GM12878 (cell line): Measurements from ENCODE around the gene CELF2. TPM values are rescaled to one million over a fixed set of nuclear protein-coding genes. Genes with fewer than 3 reads are reported as not detected.
A peak's percentile ranks its signal among the peaks of the same experiment; 100 is the strongest.

Experiments
- ATAC-seq: fragments of 200-7000 bp; cut with Tn5 transposase; 3 replicates; pipeline ENCODE4 v1.9.1; 2020; ENCODE audit warnings: mild to moderate bottlenecking, moderate library complexity
- BruUV-seq: library from RNA; stranded (reverse); fragments of 400-500 nt; replicated peaks from 2 replicates; lab custom pipeline; 2021; lab: Mats Ljungman, UMichigan
- CTCF ChIA-PET: fragments of 300-600 bp; sonication (Branson Sonifier 250); formaldehyde crosslinking; extraction: SDS; loops from one replicate; lab custom pipeline; 2021; ENCODE audit warnings: inconsistent platforms; lab: Yijun Ruan, JAX
- POLR2A ChIA-PET: fragments of 350-600 bp; formaldehyde crosslinking; extraction: SDS; loops from one replicate; lab custom pipeline; 2021; ENCODE audit warnings: inconsistent platforms; lab: Charles Lee
- RAD21 ChIA-PET: fragments of 300-600 bp; sonication (Branson Sonifier 250); formaldehyde crosslinking; loops from one replicate; lab custom pipeline; 2023; ENCODE audit warnings: antibody characterized with exemption; ENCODE audit not compliant: unreplicated experiment; lab: Charles Lee
- SMC1A ChIA-PET: fragments of 300-600 bp; sonication (Branson Sonifier 250); formaldehyde crosslinking; loops from one replicate; lab custom pipeline; 2023; ENCODE audit not compliant: unreplicated experiment, uncharacterized antibody; lab: Charles Lee
- DNase-seq: peaks from one replicate; pipeline ENCODE4 v3.0.0-alpha.2; 2011; ENCODE audit warnings: low read depth, low spot score
- FAIRE-seq: peaks from 3 replicates; lab custom pipeline; 2011; peaks lifted over from hg19 to GRCh38; lab: Jason Lieb, UNC
- H2AFZ ChIP-seq: 2 replicates; pipeline ENCODE4 v1.6.0; 2011; ENCODE audit warnings: low read depth, low read length, control low read depth; ENCODE audit not compliant: control insufficient read depth
- H3K27ac ChIP-seq: 2 replicates; pipeline ENCODE4 v1.5.1; 2011; ENCODE audit warnings: control low read depth; ENCODE audit not compliant: control insufficient read depth, insufficient read depth
- H3K27me3 ChIP-seq, 2 experiments: replicated peaks in 1 of 2; 2 replicates each; pipeline versions ENCODE4 v1.6.0 to v1.6.1; 2011; ENCODE audit warnings: low read length in 1 of 2; ENCODE audit not compliant: control insufficient read depth in 2 of 2, insufficient read depth in 2 of 2
- H3K36me3 ChIP-seq, 2 experiments: 2 replicates each; pipeline ENCODE4 v1.5.1; 2011; ENCODE audit warnings: low read length in 1 of 2; ENCODE audit not compliant: control insufficient read depth in 2 of 2, insufficient read depth in 2 of 2
- H3K4me1 ChIP-seq: 2 replicates; pipeline ENCODE4 v1.6.1; 2011; ENCODE audit warnings: mild to moderate bottlenecking, low read length, moderate library complexity, mixed read lengths; ENCODE audit not compliant: control insufficient read depth, insufficient read depth
- H3K4me2 ChIP-seq: 2 replicates; pipeline ENCODE4 v1.6.0; 2011; ENCODE audit warnings: control low read depth; ENCODE audit not compliant: control insufficient read depth, insufficient read depth
- H3K4me3 ChIP-seq: fragments of 200-600 bp; sonication (generic); 2 replicates; pipeline ENCODE4 v1.5.1; 2016
- H3K79me2 ChIP-seq: 2 replicates; pipeline ENCODE4 v1.6.0; 2011; ENCODE audit warnings: low read length; ENCODE audit not compliant: control insufficient read depth, insufficient read depth
- H3K9ac ChIP-seq: 2 replicates; pipeline ENCODE4 v1.8.0; 2011; ENCODE audit warnings: low read length, control low read depth, mixed read lengths; ENCODE audit not compliant: control insufficient read depth, insufficient read depth
- H3K9me3 ChIP-seq: replicated peaks from 3 replicates; pipeline ENCODE4 v1.5.1; 2011; ENCODE audit warnings: mild to moderate bottlenecking, low read length; ENCODE audit not compliant: control insufficient read depth, insufficient read depth
- H4K20me1 ChIP-seq: 2 replicates; pipeline ENCODE4 v1.6.0; 2011; ENCODE audit not compliant: control insufficient read depth, insufficient read depth
- BCL11A ChIP-seq: IDR thresholded peaks from 2 replicates; pipeline ENCODE4 v1.6.1; 2011; ENCODE audit warnings: low read depth, low read length
- CEBPB ChIP-seq, 2 experiments: fragments of 150-350 bp in 1 of 2; IDR thresholded peaks; 2 replicates each; pipeline ENCODE4 v1.6.1; 2012 to 2014; ENCODE audit warnings: low read depth in 2 of 2, low read length in 2 of 2, borderline replicate concordance in 1 of 2, inconsistent platforms in 1 of 2
- DPF2 ChIP-seq: fragments of 450-650 bp; IDR thresholded peaks from 2 replicates; pipeline ENCODE4 v1.6.1; 2017; ENCODE audit warnings: mild to moderate bottlenecking
- HDAC6 ChIP-seq: fragments of 200-600 bp; sonication (generic); IDR thresholded peaks from one replicate; pipeline ENCODE4 v1.8.0; 2017; ENCODE audit warnings: antibody characterized with exemption; ENCODE audit not compliant: unreplicated experiment
- KAT2A ChIP-seq: conservative IDR thresholded peaks from 2 replicates; pipeline ENCODE4 v1.6.1; 2011; ENCODE audit warnings: low read depth, low read length; ENCODE audit not compliant: control insufficient read depth
- MAX ChIP-seq: IDR thresholded peaks from 2 replicates; pipeline ENCODE4 v1.6.1; 2012; ENCODE audit warnings: low read depth, low read length, improper control_type of control experiment
- MLLT1 ChIP-seq: fragments of 450-650 bp; IDR thresholded peaks from 2 replicates; pipeline ENCODE4 v1.6.1; 2016; ENCODE audit warnings: mild to moderate bottlenecking
- PML ChIP-seq: IDR thresholded peaks from 2 replicates; pipeline ENCODE4 v1.6.1; 2012; ENCODE audit warnings: low read length, inconsistent platforms
- RBBP5 ChIP-seq: fragments of 200-600 bp; sonication (generic); conservative IDR thresholded peaks from 2 replicates; pipeline ENCODE4 v1.6.1; 2016
- RELA ChIP-seq: fragments of 450-650 bp; IDR thresholded peaks from 2 replicates; pipeline ENCODE4 v1.8.0; 2014; ENCODE audit warnings: borderline replicate concordance; ENCODE audit not compliant: partially characterized antibody
- SKIL ChIP-seq: fragments of 450-650 bp; IDR thresholded peaks from 2 replicates; pipeline ENCODE4 v1.6.1; 2017; ENCODE audit warnings: mild to moderate bottlenecking, low read depth, inconsistent platforms; ENCODE audit not compliant: poor library complexity, severe bottlenecking
- SRF ChIP-seq, 2 experiments: IDR thresholded peaks; 2 replicates each; pipeline ENCODE4 v1.6.1; 2011; ENCODE audit warnings: low read depth in 2 of 2, low read length in 2 of 2, mild to moderate bottlenecking in 1 of 2, moderate library complexity in 1 of 2
- USF1 ChIP-seq: IDR thresholded peaks from 2 replicates; pipeline ENCODE4 v1.6.1; 2011; ENCODE audit warnings: borderline replicate concordance, low read depth, mild to moderate bottlenecking, moderate library complexity, mixed read lengths, low read length; ENCODE audit not compliant: insufficient read depth; ENCODE audit errors: extremely low read length
- YBX1 ChIP-seq: fragments of 450-650 bp; IDR thresholded peaks from 2 replicates; pipeline ENCODE4 v1.6.1; 2016; ENCODE audit warnings: antibody characterized with exemption
- ZNF217 ChIP-seq: fragments of 450-650 bp; IDR thresholded peaks from 2 replicates; pipeline ENCODE4 v1.6.1; 2017; ENCODE audit warnings: antibody characterized with exemption, mild to moderate bottlenecking
- WGBS: methylation state at CpG from one replicate; pipeline ENCODE4 v1.1.6; 2016; ENCODE audit warnings: low lambda C conversion rate; ENCODE audit not compliant: insufficient replicate concordance, insufficient coverage; ENCODE audit errors: missing lambda C conversion rate; 5-methylcytosine and 5-hydroxymethylcytosine counted together
- in situ Hi-C: fragments of 300-500 bp; cut with MboI; formaldehyde crosslinking; loops from 9 replicates; pipeline ENCODE4 v1.14.3; 2018; ENCODE audit warnings: mixed read lengths
- intact Hi-C: fragments of 100-400 bp; cut with micrococcal nuclease; formaldehyde crosslinking; loops from one replicate; pipeline ENCODE4 v1.14.2; 2022; ENCODE audit not compliant: unreplicated experiment
- polyA plus RNA-seq, 11 experiments: library from polyadenylated mRNA; depleted of rRNA in 4 of 11; unstranded in 6 of 11; stranded (reverse) in 5 of 11; fragments of >200 nt; fragmentation: Nextera tagmentation in 4 of 11; fragmentation: Illumina TruSeq in 1 of 11; extraction: Ambion mirVana in 4 of 11; extraction: Trizol in 1 of 11; gene quantifications; 1 replicate in 1 of 11; 2 replicates in 10 of 11; pipeline versions ENCODE4 v1.2.1 to v1.2.3, GENCODE V29; 2011 to 2016; ENCODE audit warnings: inconsistent platforms in 2 of 11, missing spikeins in 2 of 11, low read depth in 1 of 11
- total RNA-seq, 4 experiments: library from RNA; depleted of rRNA in 3 of 4; stranded (reverse); fragments of >200 nt in 3 of 4; fragmentation: Illumina TruSeq in 1 of 4; extraction: Trizol in 1 of 4; gene quantifications; 2 replicates each; pipeline versions ENCODE4 v1.2.1 to v1.2.3, GENCODE V29; 2013 to 2021

The CELF2 gene
- total and polyA plus RNA-seq, 10 of the 15 experiments (the other 5 are each of a cell fraction or from before 2014, with no cell fraction given), result 20.8 to 129 (median 86.3) TPM

GRCh38 chr10:11181978-11182377 is 164.3 kb downstream of the CELF2 start:
- WGBS, result 95% methylated on average over 6 of the region's 6 CpGs
- ChIA-PET SMC1A (interaction anchor here (1.1 to 2.0 kb wide), 7 partner anchors 8 to 68 kb away, joined by 3 to 17 read pairs (median 4); no protein-coding TSS in a partner anchor), CTCF (interaction anchor here (1.0 to 2.1 kb wide), 3 partner anchors 9 to 88 kb away, joined by 3 to 5 read pairs (median 5); no protein-coding TSS in a partner anchor), POLR2A (interaction anchor here (1.0 to 1.6 kb wide), 3 partner anchors 9 to 28 kb away, joined by 3 to 4 read pairs (median 3); no protein-coding TSS in a partner anchor), RAD21 (interaction anchor here (1.2 to 1.8 kb wide), 2 partner anchors 63 to 88 kb away, joined by 4 to 5 read pairs; no protein-coding TSS in a partner anchor)
- FAIRE-seq, result no peak
- no peak for DNase-seq
- H3K79me2 ChIP-seq, result peaks cover 100% of the 10 kb centered on the region
- peak overlapping the region; percentile 49; the same call in 1 of the 2 replicates for H3K4me2 ChIP-seq
- H2AFZ ChIP-seq, result no peak overlapping the region
- no peaks in the 10 kb centered on the region; the same call in 1 of the 2 replicates for H4K20me1 ChIP-seq
- peaks cover 20 to 56% of the 10 kb centered on the region in 2 experiments for H3K36me3 ChIP-seq
- H3K4me3 ChIP-seq, result no peak overlapping the region
- no peaks in the 10 kb centered on the region for H3K27me3 ChIP-seq
- no peak for ATAC-seq
- H3K4me1 ChIP-seq, result peaks cover 56% of the 10 kb centered on the region
- TF ChIP-seq USF1 (no peak), ZNF217 (no peak), HDAC6 (no peak), MLLT1 (no peak), SKIL (no peak), CEBPB (IDR thresholded peaks at IDR 0.05; ENCODE audit: borderline replicate concordance in 1 of 2, low read depth in 2 of 2, low read length in 2 of 2) (no peak), BCL11A (no peak), RELA (no peak), SRF (IDR thresholded peaks at IDR 0.05; ENCODE audit: low read depth in 2 of 2, low read length in 2 of 2) (no peak), YBX1 (no peak), RBBP5 (no peak), MAX (no peak), PML (no peak), DPF2 (no peak), KAT2A (no peak)
- no peak overlapping the region for H3K9ac ChIP-seq
- BruUV-seq, result no TSS peak
- H3K9me3 ChIP-seq, result peaks cover 26% of the 10 kb centered on the region
- intact Hi-C loops (no loop called here), in situ Hi-C loops (no loop called here)
- peak overlapping the region; percentile 39; the same call in 1 of the 2 replicates for H3K27ac ChIP-seq
